ENCODE measurements around the gene LAMA5. TPM values are rescaled to one million over a fixed set of nuclear protein-coding genes. Genes with fewer than 3 reads are reported as not detected.

LAMA5 gene
- total and polyA plus RNA-seq, 2 experiments from 2014 or later = 201 to 298 TPM

DNA sequence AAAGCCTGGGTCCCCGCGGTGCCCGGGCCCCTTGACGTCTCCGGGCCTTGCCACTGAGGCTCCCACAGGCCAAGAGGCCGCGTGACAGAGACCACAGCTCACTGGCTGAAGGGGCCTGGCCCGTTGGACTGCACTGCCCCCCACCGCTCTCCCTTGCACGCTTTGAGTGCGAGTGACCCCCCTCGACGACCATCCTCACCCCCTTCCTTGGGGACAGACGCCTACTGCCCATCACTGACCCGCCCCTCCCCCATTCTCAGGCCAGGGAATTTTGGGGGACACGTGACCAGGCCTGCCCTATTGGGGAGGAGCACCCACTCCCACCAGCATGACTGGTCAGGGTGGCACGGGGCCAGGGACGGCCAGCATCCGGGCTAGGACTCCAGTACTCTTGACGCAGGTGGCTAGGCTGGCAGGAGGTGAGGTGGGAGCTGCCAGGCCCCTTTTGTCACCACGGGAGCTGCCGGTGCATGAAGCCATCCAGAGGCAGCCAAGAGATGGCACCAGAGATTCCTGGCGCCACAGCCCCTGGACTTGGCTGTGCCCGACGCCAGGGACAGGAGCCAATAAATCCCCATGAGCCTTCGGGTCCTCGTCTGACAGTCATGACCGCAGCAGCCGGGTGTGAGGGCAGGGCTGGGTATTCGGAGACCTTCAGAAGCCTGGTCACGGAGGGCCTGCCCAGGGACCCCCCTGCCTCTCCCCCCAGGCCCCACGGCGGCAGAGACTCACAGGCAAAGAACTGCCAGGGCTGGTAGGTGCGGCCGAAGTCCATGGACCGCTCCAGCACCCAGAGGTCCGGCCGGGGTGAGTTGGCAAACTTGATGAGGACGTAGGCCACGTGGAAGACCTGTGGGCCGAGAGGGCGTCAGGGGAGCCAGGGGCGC lies 14.5 kb downstream of the LAMA5 start (continued):
- TF ChIP-seq, protein P1, sequence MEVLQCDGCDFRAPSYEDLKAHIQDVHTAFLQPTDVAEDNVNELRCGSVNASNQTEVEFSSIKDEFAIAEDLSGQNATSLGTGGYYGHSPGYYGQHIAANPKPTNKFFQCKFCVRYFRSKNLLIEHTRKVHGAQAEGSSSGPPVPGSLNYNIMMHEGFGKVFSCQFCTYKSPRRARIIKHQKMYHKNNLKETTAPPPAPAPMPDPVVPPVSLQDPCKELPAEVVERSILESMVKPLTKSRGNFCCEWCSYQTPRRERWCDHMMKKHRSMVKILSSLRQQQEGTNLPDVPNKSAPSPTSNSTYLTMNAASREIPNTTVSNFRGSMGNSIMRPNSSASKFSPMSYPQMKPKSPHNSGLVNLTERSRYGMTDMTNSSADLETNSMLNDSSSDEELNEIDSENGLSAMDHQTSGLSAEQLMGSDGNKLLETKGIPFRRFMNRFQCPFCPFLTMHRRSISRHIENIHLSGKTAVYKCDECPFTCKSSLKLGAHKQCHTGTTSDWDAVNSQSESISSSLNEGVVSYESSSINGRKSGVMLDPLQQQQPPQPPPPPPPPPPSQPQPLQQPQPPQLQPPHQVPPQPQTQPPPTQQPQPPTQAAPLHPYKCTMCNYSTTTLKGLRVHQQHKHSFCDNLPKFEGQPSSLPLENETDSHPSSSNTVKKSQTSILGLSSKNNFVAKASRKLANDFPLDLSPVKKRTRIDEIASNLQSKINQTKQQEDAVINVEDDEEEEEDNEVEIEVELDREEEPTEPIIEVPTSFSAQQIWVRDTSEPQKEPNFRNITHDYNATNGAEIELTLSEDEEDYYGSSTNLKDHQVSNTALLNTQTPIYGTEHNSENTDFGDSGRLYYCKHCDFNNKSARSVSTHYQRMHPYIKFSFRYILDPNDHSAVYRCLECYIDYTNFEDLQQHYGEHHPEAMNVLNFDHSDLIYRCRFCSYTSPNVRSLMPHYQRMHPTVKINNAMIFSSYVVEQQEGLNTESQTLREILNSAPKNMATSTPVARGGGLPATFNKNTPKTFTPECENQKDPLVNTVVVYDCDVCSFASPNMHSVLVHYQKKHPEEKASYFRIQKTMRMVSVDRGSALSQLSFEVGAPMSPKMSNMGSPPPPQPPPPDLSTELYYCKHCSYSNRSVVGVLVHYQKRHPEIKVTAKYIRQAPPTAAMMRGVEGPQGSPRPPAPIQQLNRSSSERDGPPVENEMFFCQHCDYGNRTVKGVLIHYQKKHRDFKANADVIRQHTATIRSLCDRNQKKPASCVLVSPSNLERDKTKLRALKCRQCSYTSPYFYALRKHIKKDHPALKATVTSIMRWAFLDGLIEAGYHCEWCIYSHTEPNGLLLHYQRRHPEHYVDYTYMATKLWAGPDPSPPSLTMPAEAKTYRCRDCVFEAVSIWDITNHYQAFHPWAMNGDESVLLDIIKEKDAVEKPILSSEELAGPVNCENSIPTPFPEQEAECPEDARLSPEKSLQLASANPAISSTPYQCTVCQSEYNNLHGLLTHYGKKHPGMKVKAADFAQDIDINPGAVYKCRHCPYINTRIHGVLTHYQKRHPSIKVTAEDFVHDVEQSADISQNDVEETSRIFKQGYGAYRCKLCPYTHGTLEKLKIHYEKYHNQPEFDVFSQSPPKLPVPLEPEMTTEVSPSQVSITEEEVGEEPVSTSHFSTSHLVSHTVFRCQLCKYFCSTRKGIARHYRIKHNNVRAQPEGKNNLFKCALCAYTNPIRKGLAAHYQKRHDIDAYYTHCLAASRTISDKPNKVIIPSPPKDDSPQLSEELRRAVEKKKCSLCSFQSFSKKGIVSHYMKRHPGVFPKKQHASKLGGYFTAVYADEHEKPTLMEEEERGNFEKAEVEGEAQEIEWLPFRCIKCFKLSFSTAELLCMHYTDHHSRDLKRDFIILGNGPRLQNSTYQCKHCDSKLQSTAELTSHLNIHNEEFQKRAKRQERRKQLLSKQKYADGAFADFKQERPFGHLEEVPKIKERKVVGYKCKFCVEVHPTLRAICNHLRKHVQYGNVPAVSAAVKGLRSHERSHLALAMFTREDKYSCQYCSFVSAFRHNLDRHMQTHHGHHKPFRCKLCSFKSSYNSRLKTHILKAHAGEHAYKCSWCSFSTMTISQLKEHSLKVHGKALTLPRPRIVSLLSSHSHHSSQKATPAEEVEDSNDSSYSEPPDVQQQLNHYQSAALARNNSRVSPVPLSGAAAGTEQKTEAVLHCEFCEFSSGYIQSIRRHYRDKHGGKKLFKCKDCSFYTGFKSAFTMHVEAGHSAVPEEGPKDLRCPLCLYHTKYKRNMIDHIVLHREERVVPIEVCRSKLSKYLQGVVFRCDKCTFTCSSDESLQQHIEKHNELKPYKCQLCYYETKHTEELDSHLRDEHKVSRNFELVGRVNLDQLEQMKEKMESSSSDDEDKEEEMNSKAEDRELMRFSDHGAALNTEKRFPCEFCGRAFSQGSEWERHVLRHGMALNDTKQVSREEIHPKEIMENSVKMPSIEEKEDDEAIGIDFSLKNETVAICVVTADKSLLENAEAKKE (CRISPR knock-in tag; IDR thresholded peaks at IDR 0.05) = no peak
- TF ChIP-seq, protein P2, sequence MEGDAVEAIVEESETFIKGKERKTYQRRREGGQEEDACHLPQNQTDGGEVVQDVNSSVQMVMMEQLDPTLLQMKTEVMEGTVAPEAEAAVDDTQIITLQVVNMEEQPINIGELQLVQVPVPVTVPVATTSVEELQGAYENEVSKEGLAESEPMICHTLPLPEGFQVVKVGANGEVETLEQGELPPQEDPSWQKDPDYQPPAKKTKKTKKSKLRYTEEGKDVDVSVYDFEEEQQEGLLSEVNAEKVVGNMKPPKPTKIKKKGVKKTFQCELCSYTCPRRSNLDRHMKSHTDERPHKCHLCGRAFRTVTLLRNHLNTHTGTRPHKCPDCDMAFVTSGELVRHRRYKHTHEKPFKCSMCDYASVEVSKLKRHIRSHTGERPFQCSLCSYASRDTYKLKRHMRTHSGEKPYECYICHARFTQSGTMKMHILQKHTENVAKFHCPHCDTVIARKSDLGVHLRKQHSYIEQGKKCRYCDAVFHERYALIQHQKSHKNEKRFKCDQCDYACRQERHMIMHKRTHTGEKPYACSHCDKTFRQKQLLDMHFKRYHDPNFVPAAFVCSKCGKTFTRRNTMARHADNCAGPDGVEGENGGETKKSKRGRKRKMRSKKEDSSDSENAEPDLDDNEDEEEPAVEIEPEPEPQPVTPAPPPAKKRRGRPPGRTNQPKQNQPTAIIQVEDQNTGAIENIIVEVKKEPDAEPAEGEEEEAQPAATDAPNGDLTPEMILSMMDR (conservative IDR thresholded peaks at IDR 0.05; ENCODE audit: low read depth in 2 of 2) = no peak
- no peak for TF ChIP-seq STAT1 (IDR thresholded peaks at IDR 0.05; ENCODE audit: unreplicated experiment)

DNA sequence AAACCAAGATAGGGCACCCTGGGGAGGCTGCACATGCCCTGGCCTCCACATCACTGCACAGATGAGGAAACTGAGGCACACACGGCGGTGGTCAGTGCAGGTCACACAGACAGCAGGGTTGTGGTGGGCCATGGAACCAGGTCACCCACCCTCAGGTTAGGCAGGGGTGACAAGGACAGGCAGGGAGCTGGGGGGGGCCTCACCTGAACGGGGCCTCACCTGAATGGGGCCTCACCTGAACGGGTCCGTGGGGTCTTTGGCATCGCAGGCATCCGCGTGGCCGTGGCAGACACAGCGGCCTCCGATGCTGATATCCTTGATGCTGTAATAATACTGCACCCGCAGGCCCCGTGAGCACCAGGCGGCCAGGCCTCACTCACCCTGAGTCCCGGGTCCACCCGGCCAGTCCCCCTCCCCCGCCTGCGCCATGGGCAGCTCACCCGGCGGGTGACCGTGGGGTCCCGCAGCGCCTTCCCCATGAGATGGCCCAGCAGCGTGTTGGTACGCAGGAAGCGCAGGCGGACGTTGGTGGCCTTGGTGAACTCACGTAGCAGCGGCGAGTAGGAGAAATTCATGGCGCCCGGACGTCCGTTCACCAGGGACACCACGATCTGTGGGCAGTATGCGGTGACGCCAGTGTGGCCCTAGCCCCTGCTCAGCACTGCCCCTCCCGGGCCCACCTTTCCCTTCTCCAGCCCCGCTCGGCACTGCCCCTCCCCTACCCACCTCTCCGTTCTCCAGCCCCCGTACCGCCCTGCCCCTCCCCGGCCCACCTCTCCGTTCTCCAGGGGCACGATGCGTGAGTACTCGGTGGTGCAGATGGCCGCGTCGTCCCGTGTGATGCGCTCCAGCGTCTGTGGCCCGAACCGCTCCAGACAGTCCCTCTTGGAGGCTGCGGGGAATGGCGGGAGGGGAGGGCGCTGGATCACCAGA lies 15.4 kb downstream of the LAMA5 start:
- Mint-ChIP-seq H3K4me3 (no peak overlapping the region), H3K27me3 (ENCODE audit: insufficient read depth, low read depth, poor library complexity) (peaks cover 11% of the 10 kb centered on the region), H3K4me1 (peaks cover 12% of the 10 kb centered on the region), H3K27ac (no peak overlapping the region), H3K9me3 (peaks cover 24% of the 10 kb centered on the region), H3K36me3 (ENCODE audit: low read depth) (peaks cover 48% of the 10 kb centered on the region)
- H3K4me3 ChIP-seq = no peak overlapping the region
- no peaks in the 10 kb centered on the region for H3K9me2 ChIP-seq (ENCODE audit: insufficient read depth)
- peaks cover 22% of the 10 kb centered on the region for H3K4me1 ChIP-seq (ENCODE audit: insufficient read depth)
- ATAC-seq (no peak), DNase-seq (ENCODE audit: low spot score) (no peak)
- peaks cover 9% of the 10 kb centered on the region for H4K20me1 ChIP-seq (replicated peaks; ENCODE audit: insufficient read depth)
- no peak overlapping the region for H3K4me2 ChIP-seq
- peaks cover 9% of the 10 kb centered on the region for H3K36me3 ChIP-seq (ENCODE audit: insufficient read depth)
- H3K79me2 ChIP-seq (replicated peaks; ENCODE audit: insufficient read depth) = peaks cover 30% of the 10 kb centered on the region
- no peak overlapping the region for H3K27ac ChIP-seq (ENCODE audit: low read depth)
- H3F3A ChIP-seq (replicated peaks; ENCODE audit: low read depth) = peaks cover 16% of the 10 kb centered on the region
- no peaks in the 10 kb centered on the region for H3K27me3 ChIP-seq (ENCODE audit: insufficient read depth)
- no peak overlapping the region for H2AFZ ChIP-seq
- TF ChIP-seq, protein P2 (conservative IDR thresholded peaks at IDR 0.05; ENCODE audit: low read depth in 2 of 2) = no peak
- TF ChIP-seq CREB1 (CRISPR knock-in tag; IDR thresholded peaks at IDR 0.05; ENCODE audit: low read depth) (no peak), NANOG (IDR thresholded peaks at IDR 0.05; ENCODE audit: borderline replicate concordance) (no peak), JUNB (IDR thresholded peaks at IDR 0.05; ENCODE audit: unreplicated experiment) (no peak), ZNF331 (CRISPR knock-in tag; IDR thresholded peaks at IDR 0.05; ENCODE audit: low read depth) (no peak), POLR2AphosphoS5 (IDR thresholded peaks at IDR 0.05; ENCODE audit: low read depth) (no peak), ZNF114 (CRISPR knock-in tag; IDR thresholded peaks at IDR 0.05) (no peak)

All from GM23338 (cell line).